Measurements from ENCODE around the gene CERK.
A peak's percentile ranks its signal among the peaks of the same experiment; 100 is the strongest.

The CERK gene

GRCh38 chr22:46659059-46659790, 78.8 kb downstream of the CERK start (continued):
- peak; percentile 26; the same call in 1 of the 2 replicates for TF ChIP-seq ZNF398 (tag by site-specific recombination; IDR thresholded peaks at IDR 0.05)
- TF ChIP-seq ZNF707 (tag by site-specific recombination; IDR thresholded peaks at IDR 0.05), result peak; percentile 31; the same call in 1 of the 2 replicates
- peak; percentile 32; the same call in 1 of the 2 replicates for TF ChIP-seq ZBTB48 (tag by site-specific recombination; IDR thresholded peaks at IDR 0.05)
- peak; percentile 56; the same call in 1 of the 2 replicates for TF ChIP-seq ZNF792 (tag by site-specific recombination; IDR thresholded peaks at IDR 0.05)
- TF ChIP-seq ZFP37 (tag by site-specific recombination; IDR thresholded peaks at IDR 0.05), result no peak
- peak; percentile 96 for TF ChIP-seq ZNF280D (tag by site-specific recombination; IDR thresholded peaks at IDR 0.05)
- TF ChIP-seq KLF7 (tag by site-specific recombination; IDR thresholded peaks at IDR 0.05; ENCODE audit: borderline replicate concordance), result 0 out of 2 replicates have a peak, but pooled peaks have one; percentile 23
- peak; percentile 90; the same call in 1 of the 2 replicates for TF ChIP-seq ZNF580 (tag by site-specific recombination; IDR thresholded peaks at IDR 0.05)
- TF ChIP-seq ZBTB1 (tag by site-specific recombination; IDR thresholded peaks at IDR 0.05), result no peak
- TF ChIP-seq ZNF202 (tag by site-specific recombination; IDR thresholded peaks at IDR 0.05; ENCODE audit: borderline replicate concordance), result peak; percentile 80
- peak; percentile 54; the same call in 1 of the 2 replicates for TF ChIP-seq ZNF121 (tag by site-specific recombination; IDR thresholded peaks at IDR 0.05)
- peak; percentile 28; the same call in 1 of the 2 replicates for TF ChIP-seq KLF8 (tag by site-specific recombination; IDR thresholded peaks at IDR 0.05)
- TF ChIP-seq ZNF530 (tag by site-specific recombination; IDR thresholded peaks at IDR 0.05; ENCODE audit: low read depth), result no peak
- peak; percentile 69 for TF ChIP-seq ZFHX2 (tag by site-specific recombination; conservative IDR thresholded peaks at IDR 0.05)
- TF ChIP-seq ZNF623 (tag by site-specific recombination; IDR thresholded peaks at IDR 0.05), result no peak
- no peak for TF ChIP-seq ZNF341 (tag by site-specific recombination; IDR thresholded peaks at IDR 0.05; ENCODE audit: low read depth)
- no peak for TF ChIP-seq SP2 (tag by site-specific recombination; IDR thresholded peaks at IDR 0.05)
- peak; percentile 42; the same call in 1 of the 2 replicates for TF ChIP-seq REPIN1 (tag by site-specific recombination; IDR thresholded peaks at IDR 0.05; ENCODE audit: low read depth)
- TF ChIP-seq ZNF776 (tag by site-specific recombination; IDR thresholded peaks at IDR 0.05; ENCODE audit: borderline replicate concordance), result no peak
- TF ChIP-seq ZNF621 (tag by site-specific recombination; IDR thresholded peaks at IDR 0.05), result no peak
- TF ChIP-seq SCRT2 (tag by site-specific recombination; IDR thresholded peaks at IDR 0.05), result no peak
- 0 out of 2 replicates have a peak, but pooled peaks have one; percentile 19 for TF ChIP-seq GLIS2 (tag by site-specific recombination; IDR thresholded peaks at IDR 0.05)

Measured in HEK293 (cell line).